Astrocyte of the spinal cord (primary cell): ENCODE results near the gene CREG2.

Experiments used
- DNase-seq: peaks from one replicate; pipeline ENCODE4 v3.0.0; 2011; ENCODE audit warnings: low read depth, low spot score
- H3K4me3 ChIP-seq: 2 replicates; pipeline ENCODE4 v1.5.1; 2011; ENCODE audit warnings: low read depth, mild to moderate bottlenecking, low read length, moderate library complexity
- in situ Hi-C: cut with HindIII; loops from 2 replicates; pipeline ENCODE4 v1.10.0; 2017; ENCODE audit warnings: low sequenced_read_pairs
- TF ChIP-seq, protein P1 (sequence below): IDR thresholded peaks from 2 replicates; pipeline ENCODE4 v1.5.1; 2012; ENCODE audit warnings: low read depth, mild to moderate bottlenecking, low read length, inconsistent platforms

Gene CREG2

DNA sequence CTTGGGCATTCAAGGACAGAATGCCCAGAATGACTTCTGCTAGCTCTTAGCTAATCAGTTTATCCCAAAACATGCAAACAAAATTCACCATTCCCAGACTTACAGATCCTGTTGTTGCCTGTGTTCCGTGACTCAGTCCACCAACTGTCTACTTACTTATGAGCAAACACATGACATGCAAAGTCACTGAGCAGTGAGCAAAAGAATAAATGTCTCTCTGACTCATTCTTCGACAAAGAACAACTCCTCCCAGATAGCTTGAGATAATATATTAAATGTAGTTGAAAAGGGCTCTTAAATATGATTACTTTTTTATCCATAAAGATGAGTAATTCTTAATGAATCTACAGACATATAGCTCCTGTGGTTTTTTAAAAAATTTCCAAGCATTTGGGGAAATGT is 9.0 kb upstream of the CREG2 start:
- in situ Hi-C loops, result no loop called here
- no peak overlapping the region for H3K4me3 ChIP-seq
- TF ChIP-seq, protein P1, sequence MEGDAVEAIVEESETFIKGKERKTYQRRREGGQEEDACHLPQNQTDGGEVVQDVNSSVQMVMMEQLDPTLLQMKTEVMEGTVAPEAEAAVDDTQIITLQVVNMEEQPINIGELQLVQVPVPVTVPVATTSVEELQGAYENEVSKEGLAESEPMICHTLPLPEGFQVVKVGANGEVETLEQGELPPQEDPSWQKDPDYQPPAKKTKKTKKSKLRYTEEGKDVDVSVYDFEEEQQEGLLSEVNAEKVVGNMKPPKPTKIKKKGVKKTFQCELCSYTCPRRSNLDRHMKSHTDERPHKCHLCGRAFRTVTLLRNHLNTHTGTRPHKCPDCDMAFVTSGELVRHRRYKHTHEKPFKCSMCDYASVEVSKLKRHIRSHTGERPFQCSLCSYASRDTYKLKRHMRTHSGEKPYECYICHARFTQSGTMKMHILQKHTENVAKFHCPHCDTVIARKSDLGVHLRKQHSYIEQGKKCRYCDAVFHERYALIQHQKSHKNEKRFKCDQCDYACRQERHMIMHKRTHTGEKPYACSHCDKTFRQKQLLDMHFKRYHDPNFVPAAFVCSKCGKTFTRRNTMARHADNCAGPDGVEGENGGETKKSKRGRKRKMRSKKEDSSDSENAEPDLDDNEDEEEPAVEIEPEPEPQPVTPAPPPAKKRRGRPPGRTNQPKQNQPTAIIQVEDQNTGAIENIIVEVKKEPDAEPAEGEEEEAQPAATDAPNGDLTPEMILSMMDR, result no peak
- peak; percentile 88 for DNase-seq

- in situ Hi-C loops, result no loop called here
- no peak overlapping the region for H3K4me3 ChIP-seq
- TF ChIP-seq, protein P1, result no peak
- DNase-seq, result no peak
These were observed 8.4 kb upstream of the CREG2 start for GRCh38 chr2:101395545-101396315.

- in situ Hi-C loops, result no loop called here
- H3K4me3 ChIP-seq, result no peak overlapping the region
- peak; percentile 40 for DNase-seq
- TF ChIP-seq, protein P1, result no peak
These were observed 929 bp upstream of the CREG2 start for GRCh38 chr2:101388232-101388631.

GRCh38 chr2:101386599-101387150 is 628 bp downstream of the CREG2 start:
- H3K4me3 ChIP-seq, result peak overlapping the region; percentile 22
- DNase-seq, result no peak
- TF ChIP-seq, protein P1, result no peak
- in situ Hi-C loops, result no loop called here

DNA sequence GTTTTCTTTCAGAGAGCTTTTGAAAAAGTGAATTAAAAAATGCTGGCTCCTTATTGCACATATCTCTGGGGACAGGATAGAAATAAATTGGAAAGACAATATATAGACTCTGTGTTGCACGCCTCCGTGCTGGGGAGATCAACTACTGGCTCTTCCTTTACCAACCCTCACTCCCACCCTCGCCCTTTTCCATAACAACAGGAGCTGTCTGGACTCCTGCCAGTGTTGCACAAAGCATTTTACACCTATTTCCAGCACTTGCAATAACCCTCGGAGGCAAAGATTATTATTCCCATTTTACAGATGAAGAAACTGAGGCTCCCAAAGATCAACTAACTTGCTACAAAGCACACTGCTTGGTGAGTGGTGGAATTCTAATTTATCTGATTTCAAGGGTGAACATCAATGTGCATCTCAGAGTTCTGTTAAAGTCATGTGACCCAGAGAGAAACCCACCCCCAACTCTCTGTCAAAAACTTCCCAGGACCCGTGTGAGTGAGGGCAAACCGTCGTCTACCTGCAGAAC is 4.2 kb downstream of the CREG2 start:
- no peak overlapping the region for H3K4me3 ChIP-seq
- no peak for DNase-seq
- TF ChIP-seq, protein P1, result no peak
- in situ Hi-C loops, result no loop called here

DNA sequence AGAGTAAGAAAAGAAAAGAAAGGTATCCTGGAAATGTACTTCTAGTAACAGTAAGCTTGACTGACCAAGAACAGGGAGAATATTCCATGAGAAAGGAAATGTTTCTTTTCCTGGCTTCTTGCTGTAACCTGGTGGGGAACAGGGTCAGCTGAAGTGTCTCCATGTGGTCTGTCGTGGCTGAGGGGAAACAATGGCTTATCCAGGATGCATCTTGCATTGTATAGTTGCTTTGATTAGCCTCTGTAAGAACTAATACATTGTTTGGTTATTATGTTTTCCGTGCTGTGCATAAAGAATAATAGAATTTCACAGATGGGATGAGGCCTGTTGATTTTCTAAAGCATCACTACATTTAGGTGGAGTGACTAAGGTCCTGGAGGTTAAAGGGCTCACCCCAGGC is 4.9 kb downstream of the CREG2 start:
- no peak overlapping the region for H3K4me3 ChIP-seq
- no peak for DNase-seq
- in situ Hi-C loops, result no loop called here
- TF ChIP-seq, protein P1, result no peak
